LNCAP (cell line): ENCODE measurements around the gene RPL22.

ENCODE experiments used
- TF ChIP-seq, protein P1 (sequence below): fragments of 450-650 bp; IDR thresholded peaks from 2 replicates; pipeline ENCODE4 v1.5.1; 2017; ENCODE audit warnings: mild to moderate bottlenecking

RPL22 gene

DNA sequence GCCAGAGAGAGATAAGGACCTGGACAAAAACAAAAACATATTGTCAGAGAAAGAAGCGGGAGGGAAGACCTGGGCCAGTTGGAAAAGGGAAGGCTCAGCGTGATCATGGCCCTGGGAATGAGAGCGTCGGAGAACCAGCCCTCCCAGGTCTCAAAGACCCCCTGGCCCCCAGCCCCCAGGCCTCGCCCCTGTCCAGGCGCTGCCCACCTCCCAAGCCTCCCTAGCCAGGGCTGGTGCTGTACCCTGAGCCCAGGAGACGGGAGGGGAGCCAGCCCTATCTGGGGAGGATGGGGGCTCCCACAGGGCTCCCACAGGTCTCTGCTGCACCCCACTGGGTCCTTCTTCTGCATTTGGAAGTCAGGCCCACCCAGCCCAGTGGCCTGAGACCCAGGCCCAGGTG lies 34.4 kb downstream of the RPL22 start:
- TF ChIP-seq, protein P1, sequence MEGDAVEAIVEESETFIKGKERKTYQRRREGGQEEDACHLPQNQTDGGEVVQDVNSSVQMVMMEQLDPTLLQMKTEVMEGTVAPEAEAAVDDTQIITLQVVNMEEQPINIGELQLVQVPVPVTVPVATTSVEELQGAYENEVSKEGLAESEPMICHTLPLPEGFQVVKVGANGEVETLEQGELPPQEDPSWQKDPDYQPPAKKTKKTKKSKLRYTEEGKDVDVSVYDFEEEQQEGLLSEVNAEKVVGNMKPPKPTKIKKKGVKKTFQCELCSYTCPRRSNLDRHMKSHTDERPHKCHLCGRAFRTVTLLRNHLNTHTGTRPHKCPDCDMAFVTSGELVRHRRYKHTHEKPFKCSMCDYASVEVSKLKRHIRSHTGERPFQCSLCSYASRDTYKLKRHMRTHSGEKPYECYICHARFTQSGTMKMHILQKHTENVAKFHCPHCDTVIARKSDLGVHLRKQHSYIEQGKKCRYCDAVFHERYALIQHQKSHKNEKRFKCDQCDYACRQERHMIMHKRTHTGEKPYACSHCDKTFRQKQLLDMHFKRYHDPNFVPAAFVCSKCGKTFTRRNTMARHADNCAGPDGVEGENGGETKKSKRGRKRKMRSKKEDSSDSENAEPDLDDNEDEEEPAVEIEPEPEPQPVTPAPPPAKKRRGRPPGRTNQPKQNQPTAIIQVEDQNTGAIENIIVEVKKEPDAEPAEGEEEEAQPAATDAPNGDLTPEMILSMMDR: no peak

DNA sequence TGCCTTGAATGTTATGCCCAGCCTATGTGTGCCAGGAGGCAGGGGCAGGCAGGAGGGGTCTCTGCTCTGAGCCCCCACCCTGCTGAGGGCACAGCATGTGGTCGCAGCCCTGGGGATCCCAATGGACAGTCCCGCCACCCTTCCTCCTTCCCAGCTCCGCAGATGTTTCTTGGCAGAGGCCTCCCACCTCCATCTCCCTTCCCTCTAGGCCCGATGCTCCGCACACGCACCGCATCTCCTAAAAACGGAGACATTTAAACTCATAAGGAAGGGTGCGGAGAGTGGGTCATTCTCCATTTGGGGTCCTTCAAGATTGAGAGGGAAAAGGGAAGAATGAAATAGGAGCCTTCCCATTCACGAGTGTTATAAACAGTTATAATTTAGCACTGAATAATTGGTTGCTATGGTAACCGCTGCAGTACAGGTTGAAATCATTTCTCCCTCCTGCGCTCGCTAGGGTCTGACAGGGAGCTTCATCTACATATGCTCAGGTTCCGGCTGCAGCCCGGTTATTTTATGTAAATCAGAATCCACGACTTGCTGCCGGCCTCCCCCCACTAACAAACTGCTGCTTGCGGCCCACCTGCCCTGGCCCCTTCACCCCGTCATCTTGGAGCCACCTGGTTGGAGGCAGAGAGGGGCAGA lies 35.3 kb downstream of the RPL22 start:
- TF ChIP-seq, protein P1: no peak

DNA sequence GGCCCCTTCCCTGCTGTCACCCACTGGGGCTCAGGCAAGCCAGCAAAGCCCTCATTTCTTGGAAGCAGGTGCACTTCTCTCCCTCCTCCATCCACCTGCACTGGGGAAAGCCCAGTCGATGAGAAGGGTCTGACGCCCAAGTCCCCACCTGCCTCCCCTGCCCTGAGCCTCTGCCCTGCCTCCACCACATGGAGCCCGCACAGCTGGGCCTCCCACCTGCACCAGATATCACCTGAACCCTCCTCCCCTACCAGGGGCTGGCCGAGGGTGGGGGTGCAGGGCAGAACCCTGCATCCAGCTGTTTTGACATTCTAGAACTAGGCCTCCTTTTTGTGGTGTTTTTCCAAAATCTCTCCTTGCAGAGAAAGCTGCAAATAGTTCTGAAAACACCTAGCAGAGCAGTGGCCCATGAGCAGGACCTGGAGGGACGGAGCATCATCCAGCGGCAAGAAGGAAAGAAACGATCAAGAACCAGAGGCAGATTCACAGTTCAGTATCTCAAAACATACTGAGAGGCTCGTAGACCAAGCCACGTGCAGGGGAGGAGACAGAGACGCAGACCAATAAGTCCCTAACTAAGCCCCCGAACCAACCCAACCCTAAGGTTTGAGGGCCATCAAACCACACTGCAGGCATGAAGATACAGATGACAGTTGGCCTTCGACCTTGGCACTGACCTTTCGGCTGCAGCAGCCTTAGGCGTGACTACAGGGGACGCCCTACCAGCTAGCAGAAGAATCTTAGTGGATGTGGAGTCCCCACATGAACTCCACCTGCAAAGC lies 36.0 kb downstream of the RPL22 start:
- TF ChIP-seq, protein P1: no peak

DNA sequence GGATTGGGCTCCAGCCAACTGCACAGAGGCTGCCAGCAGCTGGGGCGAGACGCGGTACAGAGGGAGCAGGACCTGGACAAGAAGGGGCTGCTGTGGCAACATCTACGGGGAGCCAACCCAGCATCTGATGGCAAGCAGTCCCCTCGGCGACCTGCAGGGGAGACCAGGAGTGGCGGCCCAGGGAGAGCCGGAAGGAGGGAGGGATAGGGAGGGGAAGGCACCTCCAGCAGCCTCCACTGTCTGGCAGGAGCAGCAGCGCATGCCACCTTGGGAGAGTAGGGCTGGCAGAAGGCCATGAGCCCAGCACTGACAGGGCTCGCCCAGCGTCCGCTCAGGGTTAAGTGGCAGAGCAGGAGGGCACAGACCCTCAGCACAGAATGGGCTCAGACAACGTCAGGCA lies 36.6 kb downstream of the RPL22 start:
- TF ChIP-seq, protein P1: no peak

DNA sequence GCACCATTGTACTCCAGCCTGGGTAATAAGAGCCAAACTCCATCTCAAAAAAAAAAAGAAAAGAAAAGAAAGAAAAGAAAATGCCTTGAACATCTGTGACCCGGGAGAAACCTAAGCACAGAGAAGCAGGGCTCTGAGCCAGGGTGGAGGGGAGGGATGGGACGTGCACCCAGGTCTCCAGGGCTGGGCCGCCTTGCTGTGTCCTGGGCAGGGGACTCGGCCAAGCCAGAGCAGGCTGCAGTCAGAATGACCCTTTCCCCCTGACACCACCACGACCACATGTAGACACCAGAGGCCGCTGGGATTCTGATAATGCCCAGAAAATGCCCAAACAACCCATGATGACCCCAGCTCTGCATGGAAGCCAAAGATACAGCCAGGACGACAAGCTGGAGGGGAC lies 37.1 kb downstream of the RPL22 start:
- TF ChIP-seq, protein P1: no peak

DNA sequence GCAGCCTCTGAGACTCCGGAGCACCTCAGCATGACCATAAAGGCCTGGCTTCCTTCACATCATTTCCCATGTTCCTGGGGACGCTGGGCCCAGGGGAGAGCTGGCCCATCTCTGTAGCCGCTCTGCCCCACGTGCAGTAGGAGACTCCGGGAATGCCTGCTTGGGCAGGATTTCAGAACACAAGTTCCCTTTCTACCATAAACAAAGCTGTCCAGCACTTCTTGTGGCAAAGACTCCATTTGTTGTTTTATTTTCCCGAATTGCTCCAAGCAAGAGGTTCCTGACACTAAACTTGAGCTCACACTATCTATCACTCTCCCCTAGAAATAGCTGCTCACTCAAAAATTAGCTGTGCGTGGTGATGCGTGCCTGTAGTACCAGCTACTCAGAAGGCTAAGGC lies 41.2 kb downstream of the RPL22 start:
- TF ChIP-seq, protein P1: no peak

DNA sequence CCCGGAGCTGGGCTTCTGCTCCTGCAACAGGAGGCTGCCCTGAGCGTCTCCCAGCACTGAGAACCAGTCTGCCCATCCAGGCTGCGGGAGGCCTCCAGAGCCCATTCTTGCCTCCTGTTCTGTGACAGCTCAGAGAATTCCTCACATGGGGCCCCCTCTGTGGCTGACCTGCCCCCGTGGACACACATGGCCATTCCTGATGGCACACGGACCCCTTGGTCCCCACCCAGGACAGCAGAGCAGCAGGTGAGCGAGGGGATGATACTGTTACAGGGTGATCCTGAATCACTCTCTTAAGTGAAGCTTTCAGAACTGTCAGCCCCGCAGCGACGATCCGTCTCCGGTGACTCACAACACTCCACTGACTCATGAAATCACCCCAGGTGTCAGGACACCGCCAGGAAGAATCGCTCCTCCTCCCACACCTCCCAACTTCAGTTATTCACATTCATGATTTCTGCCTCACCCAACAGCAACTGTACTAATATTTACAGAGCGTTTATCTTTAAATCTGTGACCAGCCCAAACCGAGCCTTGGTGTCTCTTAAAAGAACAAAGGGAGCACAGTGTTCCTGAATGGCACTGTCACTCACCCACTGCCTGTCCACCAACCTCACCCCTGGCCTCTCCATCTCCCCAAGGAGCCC lies 41.7 kb downstream of the RPL22 start:
- TF ChIP-seq, protein P1: no peak
